Suppressor macrophage (primary cell): Measurements from ENCODE around the gene SELENOV.

Experiments
- DNase-seq, 4 experiments: peaks; one replicate each; pipeline ENCODE4 v3.0.0-alpha.2; 2020 to 2022

Gene SELENOV

DNA sequence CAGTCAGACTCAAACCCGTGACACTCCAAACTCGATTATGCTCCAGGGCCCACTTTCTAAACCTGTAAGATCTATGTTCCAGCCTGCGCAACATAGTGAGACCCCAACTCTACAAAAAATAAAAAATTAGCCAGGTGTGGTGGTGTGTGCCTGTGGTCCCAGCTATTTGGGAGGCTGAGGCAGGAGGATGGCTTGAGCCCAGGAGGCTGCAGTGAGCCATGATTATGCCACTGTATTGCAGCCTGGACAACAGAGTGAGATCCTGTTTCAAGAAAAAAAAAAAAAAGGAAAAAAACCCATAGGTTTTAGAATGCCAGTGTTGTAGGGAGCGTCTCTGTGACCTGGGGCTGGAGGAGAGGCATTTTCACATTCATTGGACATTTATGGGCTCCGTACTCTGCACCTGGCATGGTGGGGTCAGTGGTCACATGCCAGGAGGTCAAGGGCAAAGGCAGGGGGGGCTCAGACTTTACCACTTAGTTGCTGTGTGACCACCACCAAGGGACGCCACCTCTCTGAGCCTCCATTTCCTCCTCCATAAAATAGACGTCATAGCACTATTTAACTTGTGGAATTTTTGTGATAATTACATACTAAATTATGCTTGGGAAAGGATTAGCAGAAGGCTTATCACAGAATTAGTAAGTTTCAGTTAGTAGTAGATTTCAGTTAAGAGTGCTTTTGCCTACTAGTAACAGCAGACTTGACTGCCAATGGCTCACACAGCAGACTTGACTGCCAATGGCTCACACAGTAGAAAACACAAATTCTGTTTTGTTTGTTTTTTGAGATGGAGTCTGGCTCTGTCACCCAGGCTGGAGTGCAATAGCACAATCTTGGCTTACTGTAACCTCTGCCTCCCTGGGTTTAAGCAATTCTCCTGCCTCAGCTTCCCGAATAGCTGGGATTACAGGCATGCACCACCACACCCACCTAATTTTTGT, 5.9 kb downstream of the SELENOV start:
- DNase-seq, result no peak

DNA sequence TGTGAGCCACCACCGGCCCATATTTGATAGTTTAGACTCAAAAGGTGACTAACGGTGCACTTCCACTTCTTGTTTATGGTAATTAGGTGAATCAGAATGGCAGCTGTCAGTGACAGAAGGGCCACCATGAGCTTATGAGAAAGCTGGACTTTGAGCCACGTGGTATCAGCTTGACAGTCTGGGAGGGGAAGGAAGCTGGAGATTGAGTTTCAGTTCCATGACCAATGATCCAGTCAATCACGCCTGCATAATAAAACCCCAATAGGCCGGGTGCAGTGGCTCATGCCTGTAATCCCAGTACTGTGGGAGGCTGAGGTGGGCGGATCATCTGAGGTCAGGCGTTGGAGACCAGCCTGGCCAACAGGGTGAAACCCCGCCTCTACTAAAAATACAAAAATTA, 9.6 kb downstream of the SELENOV start:
- DNase-seq, result peak; percentile 73 to 90 (median 80)

DNA sequence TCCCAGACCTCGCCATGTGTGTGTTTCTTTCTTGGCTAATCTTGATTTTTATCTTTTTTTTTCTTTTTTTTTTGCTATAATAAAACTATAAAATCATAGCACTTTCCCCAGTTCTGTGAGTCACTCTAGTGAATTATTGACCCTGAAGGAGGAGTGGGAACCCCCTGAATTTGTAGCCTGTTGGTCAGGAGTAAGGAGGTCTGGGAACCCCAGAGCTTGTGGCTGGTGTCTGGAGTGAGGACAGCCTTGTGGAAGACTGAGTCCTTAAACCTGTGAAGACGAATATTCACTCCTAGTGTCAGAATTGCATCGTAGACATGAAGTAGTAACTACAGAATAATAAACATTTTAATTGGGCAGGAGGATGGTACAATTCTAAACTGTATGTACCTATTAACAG, 10.3 kb downstream of the SELENOV start:
- DNase-seq, result no peak

DNA sequence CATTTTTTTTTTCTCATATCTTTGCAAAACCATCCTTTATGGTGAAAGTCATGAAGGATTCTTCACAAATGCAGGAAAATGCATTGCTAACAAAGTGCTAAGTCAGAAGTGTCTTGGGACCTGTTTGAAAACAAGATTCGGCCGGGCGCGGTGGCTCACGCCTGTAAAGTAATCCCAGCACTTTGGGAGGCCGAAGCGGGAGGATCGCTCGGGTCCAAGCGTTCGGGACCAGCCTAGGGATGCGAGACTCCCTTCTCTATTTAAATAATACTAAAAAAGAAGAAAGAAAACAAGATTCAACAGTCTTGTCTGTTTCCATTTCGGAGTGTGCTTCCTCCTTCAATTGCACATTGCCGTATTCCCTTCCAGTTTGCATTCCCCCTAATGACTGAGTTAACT, 16.9 kb downstream of the SELENOV start:
- DNase-seq, result no peak

DNA sequence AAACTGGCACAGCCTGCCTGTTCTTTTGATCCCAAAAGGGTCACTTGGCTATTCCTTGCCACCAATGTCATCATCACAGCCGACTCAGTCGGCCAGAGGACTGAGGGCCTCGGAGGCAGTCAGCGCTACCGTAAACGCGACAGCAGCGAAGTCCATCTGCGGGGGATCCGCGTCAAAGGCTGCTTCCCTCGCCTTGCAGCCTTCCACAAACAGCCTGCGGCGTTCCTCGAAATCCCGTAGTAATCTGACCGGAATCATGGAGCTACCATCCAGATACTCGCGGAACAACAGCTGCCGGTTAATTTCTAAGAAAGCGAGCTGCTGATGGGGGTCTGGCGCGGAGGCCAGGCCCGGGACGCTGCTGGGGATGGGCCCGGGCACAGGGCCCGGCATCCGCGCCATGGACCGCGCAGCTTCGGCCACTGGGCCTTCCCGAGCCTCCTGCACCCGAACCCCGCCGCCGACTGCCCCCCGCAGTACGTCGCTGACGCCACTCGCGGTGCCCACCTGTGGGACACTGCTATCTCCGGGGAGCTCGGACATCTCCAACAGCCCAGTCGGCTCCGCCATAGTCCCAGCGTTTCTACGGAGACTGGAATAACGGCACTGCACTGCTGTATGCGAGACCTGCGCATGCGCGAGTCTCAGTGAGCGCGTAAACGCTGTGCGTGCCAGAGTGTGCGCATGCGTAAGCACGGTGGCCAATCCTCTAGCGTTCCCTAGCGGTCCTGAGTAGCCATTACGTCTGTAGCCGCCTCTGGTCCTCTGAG, 17.5 kb downstream of the SELENOV start, which contains the start of gene EID2B:
EID2B (minus strand) TSS at position 620 of the 770 bp plus-strand sequence; CDS start at position 570, 50 bp downstream.
- peak; percentile 98 to 100 (median 99) for DNase-seq

DNA sequence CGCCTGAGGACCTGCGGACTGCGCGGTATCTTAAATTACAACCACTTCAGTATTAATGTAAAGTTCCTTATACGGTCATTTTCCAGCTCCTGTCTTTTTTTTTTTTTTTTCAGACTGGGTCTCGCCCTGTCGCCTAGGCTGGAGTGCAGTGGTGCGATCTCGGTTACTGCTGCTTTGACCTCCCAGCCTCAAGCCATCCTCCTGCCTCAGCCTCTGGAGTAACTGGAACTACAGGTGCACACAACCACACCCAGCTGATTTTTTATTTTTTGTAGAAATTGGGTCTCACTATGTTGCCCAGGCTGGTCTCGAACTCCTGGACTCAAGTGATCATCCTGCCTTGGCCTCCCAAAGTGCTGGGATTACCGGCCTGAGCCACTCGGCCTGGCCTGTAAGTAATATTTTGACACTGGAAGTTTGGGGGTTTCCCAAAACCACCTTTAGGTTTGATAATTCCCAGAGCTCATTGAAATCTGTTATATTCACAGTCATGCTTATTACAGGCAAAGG, 18.1 kb downstream of the SELENOV start:
- no peak for DNase-seq

DNA sequence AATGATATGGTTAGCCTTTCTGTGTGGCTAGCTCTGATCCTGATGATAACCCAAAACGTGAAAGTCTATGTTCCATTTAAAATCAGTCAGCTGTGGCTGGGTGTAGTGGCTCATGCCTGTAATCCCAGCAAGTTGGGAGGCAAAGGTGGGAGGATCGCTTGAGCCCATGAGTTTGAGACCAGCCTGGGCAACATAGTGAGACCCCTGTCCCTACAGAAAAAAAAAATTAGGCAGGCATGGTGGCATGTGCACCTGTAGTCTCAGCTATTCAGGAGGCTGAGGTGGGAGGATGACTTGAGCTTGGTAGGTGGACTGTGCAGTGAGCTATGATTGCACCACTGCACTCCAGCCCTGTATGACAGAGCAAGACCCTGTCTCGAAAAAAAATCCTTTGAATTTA, 18.9 kb downstream of the SELENOV start:
- DNase-seq, result no peak

DNA sequence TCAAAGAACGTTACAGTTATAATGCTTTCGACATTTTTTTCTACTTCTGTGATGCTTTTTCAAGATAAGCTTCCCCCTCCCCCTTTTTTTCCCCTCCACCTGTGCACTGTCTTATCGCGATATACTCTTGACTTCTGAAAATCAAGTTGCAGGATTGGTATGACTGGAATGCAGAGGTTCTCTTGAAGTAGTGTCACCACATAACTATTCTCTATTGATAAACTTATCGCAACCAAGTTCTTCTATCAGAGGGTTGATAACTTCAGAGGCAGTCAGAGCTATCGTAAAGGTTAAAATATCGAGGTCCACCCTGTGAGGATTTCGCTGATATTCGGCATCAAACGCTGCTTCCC, 24.2 kb downstream of the SELENOV start:
- no peak for DNase-seq

DNA sequence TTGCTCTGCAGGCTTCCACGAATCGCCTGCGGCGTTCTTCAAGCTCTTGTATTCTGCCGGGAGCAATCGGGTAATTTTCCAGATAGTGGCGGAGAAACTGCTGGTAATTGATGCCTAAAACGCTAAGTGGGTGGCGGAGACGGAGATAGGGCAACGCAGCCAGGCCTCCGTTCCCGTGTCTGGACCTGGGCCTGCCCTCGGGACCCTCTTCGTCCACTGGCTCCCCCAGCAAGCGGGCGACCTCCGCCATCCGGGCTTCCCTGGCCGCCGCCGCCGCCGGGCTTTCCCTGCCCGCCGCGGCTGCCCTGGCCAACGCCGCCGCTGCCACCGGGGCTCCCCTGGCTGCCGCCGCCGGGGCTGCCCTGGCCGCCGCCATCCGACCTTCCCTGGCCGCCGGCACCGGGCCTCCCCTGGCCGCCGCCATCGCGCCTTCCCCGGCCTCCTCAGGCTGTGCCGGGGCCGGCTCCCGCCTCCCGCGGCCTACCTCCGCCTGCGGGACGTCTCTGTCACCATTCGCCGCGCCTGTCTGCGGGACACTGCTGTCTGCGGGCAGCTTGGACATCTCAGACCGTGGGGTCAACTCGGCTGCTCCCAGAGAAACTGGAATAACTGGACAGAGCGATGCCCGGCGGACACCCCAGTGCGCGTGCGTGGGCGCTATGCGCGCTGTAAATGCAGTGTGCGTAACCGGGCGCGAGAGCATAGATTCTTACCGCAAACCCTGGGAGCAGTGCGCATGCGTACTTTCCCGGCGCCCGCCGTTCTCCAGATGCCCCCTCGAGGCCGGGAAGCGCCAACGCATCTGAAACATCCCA, 24.8 kb downstream of the SELENOV start, which contains the start of gene EID2:
EID2 (minus strand) TSS at position 644 of the 815 bp plus-strand sequence; CDS start at position 562, 82 bp downstream.
- DNase-seq, result peak; percentile 98 to 99 (median 98)

DNA sequence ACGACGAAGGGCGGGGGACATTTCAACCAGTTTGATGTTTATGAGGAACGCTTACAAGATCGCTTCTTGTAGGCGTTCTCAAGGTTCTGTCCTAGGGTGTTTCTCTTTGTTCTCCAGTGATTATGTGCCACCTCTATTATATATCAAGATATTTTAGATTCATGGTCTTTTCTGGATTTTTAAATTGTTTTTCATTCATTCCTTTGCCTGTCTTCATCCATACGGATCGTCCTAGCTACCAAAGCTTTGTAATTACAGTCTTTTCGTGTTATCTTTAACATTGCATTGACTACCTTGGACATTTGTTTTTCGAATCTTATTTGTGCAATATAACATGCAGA, 25.4 kb downstream of the SELENOV start:
- no peak for DNase-seq

DNA sequence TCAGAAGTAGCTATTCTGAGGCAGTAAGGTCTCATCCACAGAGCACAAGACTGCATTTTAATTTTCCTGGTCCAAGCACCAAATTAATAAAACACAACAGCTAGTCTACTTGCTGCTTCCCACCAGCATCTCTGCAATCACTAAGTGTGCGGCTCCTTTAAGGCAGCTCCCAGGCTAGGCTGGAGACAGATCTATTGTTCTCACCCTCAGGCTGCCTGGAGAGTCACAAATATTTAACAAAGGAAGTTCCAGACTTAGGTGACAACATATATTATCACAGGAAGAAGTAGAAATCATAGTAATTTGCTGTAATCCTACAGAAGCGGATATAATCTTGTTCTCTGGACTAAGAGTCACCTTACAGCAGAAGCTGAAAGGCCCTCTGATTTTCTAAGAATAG, 27.3 kb downstream of the SELENOV start:
- no peak for DNase-seq

DNA sequence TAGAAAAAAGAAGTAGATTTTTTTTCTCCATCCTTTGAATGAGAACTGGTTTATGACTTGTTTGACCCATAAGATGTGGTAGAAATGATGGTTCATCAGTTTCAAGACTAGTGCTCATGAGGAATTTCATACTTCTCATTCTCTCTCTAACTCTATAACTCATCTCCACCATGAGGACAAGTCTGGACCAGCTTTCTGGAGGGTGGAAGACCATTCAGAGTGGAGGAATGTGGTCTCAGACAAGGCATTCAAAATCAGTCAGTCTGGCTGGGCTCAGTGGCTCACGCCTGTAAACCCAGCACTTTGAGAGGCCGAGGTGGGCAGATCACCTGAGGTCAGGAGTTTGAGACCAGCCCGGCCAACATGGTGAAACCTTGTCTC, 28.5 kb downstream of the SELENOV start:
- no peak for DNase-seq

DNA sequence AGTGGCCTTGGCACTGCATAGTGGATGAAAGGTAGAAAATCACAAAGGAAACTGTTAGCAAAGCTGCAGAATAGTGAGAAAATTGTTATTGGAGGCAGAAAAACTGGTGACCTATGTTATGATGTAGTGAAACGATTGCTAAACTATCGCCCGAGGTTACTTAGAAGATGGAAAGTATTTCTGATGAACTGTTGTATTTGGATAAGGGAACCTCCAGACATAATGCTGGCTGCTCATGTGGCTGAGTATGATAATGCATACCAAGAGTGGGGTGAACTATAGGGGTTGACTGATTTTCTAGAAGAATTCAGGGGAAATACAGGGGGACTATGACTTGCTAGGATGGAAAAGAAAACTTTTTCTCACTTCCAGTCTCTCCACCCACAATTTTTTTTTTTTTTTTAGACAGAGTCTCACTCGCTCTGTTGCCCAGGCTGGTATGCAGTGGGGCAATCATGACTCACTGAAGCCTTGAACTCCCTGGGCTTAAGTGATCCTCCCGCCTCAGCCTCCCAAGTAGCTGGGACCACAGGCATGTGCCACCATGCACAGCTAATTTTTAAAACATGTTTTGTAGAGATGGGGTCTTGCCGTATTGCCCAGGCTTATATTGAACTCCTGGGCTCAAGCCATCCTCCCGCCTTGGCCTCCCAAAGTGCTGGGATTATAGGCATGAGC, 29.4 kb downstream of the SELENOV start:
- DNase-seq, result no peak

DNA sequence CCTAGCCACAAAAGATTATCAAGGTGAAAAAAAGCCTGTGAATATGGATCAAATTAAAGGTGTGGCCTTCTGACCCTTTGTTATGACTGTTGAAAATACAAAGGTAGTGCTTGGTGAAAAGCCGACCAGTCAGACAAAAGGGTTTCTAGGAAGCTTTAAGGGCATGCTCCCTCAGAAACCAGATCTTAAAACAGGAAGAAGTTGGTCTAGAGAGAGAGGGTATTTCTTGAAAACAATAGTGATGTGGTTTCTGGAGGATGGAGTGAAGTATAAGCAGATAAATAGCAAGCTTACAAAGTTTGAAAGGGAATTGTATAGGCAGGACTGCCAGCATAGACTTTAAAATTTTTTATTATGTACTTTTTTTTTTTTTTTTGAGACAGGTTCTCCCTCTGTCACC, 30.0 kb downstream of the SELENOV start:
- no peak for DNase-seq

DNA sequence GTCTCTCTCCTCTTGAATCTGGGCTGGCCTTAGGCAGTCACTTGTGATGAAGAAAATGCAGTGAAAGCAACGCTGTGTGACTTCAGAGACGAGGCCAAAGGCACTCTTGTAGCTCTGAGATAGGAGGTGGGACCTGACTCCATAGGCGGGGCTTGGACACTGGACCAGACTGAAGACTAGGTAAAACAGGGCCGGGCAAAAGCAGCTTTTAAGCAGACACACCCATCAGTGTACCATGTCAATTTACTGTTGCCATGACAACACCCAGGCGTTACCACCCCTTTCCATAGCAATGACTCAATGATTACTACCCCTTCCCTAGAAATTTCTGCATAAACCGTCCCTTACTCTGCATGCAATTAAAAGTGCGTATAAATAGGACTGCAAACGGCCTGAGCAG, 31.7 kb downstream of the SELENOV start:
- no peak for DNase-seq

DNA sequence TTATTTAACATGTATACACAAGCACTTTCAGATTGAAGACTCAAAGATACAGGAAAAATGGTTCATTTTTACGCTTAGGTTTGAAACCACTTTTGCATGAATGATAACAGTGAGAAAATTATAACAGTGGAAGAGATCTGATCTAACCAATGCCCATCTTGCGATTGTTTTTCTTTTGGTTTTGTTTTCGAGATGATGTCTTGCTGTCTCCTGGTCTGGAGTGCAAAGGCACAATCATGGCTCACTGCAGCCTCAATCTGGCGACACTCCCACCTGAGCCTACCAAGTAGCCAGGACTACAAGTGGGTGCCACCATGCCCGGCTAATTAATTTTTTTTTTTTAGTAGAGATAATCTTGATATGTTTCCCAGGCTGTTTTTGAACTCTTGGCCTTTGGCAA, 35.3 kb downstream of the SELENOV start:
- no peak for DNase-seq

DNA sequence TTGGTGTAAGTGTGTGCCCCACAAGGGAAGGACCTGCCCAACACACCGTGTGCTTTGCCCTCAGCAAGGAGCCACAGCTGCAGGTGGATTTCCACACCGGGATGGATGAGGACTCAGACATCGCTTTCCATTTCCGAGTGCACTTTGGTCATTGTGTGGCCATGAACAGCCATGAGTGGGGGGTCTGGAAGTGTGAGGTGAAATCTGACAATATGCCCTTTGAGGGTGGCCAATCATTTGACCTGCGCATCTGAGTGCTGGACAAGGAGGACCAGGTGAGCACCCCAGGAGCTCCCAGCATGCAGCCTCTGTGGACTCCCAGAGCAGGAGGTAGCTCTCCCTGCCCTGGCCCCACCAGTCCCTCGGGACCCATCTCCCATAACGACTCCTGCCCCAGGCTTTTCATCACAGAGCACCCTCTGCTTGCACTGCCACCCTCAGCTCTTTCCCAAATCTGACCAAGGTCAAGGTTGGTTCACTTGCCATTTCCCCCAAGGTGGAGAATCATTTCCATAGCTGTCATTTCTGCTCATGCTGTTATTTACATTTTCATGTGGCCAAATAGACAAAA, 38.2 kb downstream of the SELENOV start:
- DNase-seq, result no peak

DNA sequence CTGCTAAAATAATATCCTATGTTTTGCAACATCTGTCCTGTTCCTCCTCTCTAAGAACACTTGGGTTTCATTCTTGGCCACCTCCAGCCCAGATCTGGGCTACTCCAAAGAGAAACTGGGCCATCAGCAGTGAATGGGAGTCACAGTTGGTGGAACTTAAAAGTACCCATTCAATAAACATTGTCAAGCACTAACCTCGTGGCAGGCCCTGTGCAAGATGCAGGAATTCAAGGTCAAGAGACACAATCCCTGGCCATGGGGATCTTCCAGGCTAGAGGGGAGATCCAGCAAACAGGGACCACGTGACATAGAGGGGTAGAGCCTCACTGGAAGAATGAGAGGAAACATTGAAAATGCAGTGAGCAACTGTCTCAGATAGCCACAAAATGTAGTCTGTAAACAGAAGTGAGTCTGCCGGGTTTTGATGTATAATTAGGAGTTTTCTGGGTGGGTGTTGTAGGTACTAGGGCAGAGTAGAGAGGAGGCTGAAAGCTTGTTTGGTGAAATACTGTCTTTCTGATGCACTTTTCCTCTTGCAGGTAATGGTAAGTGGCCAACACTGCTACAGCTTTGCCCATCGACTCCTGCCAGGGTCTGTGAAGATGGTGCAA, 39.9 kb downstream of the SELENOV start:
- no peak for DNase-seq

DNA sequence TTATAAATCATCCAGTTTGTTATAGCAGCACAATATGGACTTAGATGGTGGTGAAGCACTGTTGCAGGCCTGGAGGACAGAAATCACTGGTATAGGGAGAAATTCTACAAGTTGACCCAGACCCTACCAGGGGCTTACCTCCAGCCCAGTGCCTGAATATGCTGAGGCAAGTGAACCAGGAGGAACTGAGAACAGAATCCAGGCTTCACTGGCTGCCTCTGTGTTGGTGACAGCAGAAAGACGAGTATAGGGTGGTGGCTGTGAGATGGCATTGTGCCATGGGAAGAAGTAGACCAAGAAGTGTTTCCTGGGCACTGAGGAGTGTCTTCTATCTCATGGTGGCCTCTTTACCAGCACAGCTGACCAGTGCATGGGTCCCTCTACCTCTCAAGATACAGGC, 40.9 kb downstream of the SELENOV start:
- DNase-seq, result peak in 1 of 4 experiments; percentile 15

DNA sequence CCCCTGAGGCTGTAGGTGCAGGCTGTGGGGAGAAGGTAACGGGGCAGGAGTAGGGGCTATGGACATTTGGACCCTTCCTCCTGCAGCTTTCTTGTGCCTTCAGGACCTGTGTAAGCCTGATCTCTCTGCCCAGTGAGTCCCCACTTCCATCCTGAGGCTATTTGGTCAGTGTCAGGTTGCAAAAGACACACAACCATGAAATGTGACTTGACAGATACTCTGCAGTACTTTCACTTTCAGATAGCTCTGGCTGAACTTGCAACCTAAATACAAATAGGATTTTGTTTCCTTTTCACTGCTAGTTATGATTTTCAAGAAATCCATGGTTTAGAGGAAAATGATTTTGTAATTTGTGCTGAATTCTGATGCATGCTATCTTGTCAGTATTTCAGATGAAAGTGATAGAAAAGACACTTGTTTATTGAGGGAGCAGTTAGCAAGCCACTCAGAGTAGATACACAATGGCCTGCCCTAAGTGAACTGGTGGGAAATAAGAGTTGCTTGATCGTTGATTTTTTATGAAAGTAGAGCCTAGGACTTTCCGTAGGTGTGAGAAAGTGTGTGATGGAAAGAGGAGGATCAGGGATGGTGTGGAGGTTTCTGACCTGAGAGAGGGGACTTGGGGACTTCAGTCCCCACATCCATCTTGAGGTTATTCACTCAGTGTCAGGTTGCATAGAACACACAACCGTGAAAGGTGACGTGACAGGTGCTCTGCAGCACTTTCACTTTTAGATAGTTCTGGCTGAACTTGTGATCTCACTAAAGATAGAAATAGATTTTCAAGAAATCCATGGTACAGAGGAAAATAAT, 43.1 kb downstream of the SELENOV start:
- DNase-seq, result peak in 3 of 4 experiments; percentile 12 to 31 (median 16)
